Glomerular endothelial cell (primary cell): ENCODE measurements around the gene HAO2. TPM values are rescaled to one million over a fixed set of nuclear protein-coding genes. Genes with fewer than 3 reads are reported as not detected.
"Not testable (repeated sequence)": the region's sequence is repeated elsewhere in the genome, so short reads cannot be mapped to it uniquely, and the experiment has no call there.

Source experiments
- DNase-seq: peaks from one replicate; pipeline ENCODE4 v3.0.0-alpha.2; 2011; ENCODE audit warnings: low read depth, low spot score; ENCODE audit errors: extremely low read depth
- total RNA-seq: library from RNA; depleted of rRNA; stranded (reverse); fragments of >200 nt; gene quantifications from 2 replicates; pipeline ENCODE4 v1.2.3, GENCODE V29; 2015

HAO2 gene
- total RNA-seq, 1 donor from 2014 or later: not detected

GRCh38 chr1:119341372-119341947, 27.1 kb upstream of the HAO2 start:
- DNase-seq: no peak

- DNase-seq: no peak
These were observed 23.2 kb upstream of the HAO2 start for GRCh38 chr1:119345398-119345797.

GRCh38 chr1:119347858-119348257, 20.7 kb upstream of the HAO2 start:
- DNase-seq: no peak

DNA sequence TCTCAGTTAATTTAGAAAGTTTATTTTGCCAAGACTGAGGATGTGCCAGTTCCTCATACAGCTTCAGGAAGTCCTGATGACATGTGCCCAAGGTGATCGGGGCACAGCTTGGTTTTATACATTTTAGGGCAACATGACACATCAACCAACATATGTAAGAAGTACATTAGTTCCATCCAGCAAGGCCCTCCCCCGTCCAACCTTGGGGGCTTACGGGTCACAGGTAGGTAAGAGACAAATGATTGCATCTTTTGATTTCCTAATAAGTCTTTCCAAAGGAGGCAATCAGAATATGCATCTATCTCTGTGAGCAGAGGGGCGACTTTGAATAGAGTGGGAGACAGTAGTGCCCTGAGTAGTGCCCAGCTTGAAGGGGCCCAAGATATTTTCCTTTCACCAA, 19.6 kb upstream of the HAO2 start:
- DNase-seq: no peak

DNA sequence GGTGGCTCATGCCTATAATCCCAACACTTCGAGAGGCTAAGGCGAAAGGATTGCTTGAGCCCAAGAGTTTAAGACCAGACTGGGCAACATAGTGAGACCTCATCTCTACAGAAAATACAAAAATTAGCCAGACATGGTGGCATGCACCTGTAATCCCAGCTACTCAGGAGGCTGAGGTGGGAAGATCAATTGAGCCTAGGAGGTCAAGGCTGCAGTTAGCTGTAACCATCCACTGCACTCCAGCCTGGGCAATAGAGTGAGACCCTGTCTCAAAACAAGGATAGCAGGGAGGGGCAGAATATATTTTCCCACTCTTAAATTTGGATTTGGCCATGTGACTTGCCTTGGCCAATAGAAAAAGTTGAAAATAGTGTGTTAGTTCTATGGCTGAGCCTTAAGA, 17.7 kb upstream of the HAO2 start:
- DNase-seq: not testable (repeated sequence)

GRCh38 chr1:119351997-119352396, 16.6 kb upstream of the HAO2 start:
- no peak for DNase-seq

DNA sequence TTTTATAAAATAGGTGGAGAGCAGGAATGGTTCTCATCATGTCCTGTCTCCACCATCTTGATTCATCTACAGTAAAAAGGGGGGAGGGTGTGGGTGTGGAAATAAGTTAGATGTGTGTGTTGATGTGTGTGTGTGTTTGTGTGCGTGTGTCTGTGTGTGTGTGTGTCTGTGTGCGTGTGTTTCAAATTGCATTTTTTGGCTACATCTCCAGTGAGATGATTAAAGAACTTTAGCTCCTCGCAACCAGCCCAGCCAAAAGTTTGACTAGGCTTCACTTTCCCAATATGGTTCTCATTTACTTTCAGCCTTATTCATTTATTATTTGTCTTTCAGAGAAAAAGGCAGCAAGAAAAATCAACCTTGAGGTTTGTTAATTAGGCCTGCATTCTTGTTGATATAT, 14.7 kb upstream of the HAO2 start:
- DNase-seq: no peak

DNA sequence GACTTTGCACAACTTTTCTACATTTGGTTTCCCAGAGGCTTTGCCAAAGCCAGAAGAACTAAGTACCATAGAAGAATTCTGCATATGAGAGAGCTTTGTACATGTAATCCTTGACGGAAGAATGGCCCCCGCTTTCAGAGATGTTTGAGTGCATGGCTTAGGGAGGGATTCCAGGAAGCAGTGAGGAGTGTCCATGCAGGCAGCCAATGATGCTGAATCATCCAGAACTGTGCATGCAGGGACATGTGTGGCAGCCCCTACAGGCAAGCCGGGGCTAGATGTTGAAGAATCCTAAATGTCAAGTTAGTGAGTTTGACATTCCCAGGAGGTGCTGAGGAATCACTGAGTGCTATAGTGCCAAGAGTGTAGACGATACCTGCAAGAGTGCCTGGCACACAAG, 9.9 kb upstream of the HAO2 start:
- no peak for DNase-seq

- no peak for DNase-seq
These were observed 8.9 kb upstream of the HAO2 start for GRCh38 chr1:119359730-119360129.

DNA sequence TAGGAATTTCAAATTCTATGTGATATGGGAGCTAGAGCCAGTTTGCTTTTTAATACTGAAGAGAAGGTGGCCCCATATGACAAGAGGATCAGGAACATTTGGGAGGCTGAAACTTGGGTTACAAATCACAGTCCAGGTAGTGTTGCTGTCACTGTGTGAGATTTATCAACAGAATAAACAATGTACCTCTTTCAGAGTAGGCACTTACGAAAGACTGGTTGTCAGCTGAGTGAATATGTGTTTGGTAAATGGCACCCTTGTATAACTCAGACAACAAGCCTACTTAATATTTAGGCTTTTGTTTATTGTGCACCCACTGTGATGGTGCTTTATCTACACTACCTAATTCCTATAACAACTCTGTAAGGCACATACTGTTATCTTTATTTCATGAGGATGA, 7.4 kb upstream of the HAO2 start:
- DNase-seq: no peak

DNA sequence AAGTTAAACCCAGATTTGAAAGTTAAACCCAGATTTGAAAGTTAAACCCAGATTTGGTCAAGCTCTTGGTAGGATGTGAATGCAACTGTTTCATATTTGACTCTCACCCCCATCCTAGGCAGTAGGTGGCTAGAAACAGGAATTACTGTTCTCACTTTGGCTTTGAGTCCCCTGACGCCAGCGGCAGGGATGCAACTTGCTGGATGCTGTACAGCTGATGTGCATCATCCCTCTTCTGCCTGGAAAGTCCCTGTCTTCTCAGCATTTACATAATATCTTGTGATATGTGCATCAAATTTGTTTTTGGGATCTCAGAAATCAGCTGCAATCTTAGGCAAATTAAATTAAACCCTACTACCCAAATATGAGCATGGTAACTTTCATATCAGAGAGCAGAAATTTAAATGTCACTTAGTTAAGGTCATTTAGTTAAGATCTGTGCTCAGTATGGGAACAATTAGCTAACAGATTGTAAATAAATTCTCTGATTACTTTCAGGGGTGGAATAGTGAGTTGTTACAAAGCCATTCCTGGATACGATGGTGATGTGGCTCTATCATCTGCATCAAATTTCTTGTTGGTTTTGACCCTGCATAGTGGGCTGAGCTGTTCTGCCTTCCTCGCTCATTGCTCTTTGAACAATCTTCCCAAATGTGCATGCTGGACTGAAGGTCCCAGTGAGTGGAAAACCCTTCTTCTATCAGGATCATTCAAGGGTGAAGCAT, 6.8 kb upstream of the HAO2 start:
- no peak for DNase-seq

- no peak for DNase-seq
These were observed 5.4 kb upstream of the HAO2 start for GRCh38 chr1:119363162-119363561.

DNA sequence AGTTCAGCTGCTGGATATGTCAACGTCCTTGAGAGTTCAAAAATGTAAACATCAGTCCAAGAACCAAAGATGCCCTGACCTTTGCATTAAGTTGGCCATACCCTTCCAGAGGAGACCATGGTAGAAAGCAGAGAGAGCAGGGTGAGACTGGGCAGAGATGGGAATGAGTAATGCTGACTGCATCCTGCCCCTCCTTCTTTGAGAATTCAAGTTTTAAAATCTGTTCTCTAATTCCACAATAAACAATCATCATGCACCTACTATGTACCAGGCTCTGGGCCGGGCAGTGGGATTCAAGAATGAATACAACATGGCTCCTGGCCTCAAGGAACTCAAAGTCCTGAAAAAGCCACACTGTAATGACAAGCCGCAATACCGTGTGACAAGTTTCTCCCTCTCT, 3.9 kb upstream of the HAO2 start:
- DNase-seq: no peak

DNA sequence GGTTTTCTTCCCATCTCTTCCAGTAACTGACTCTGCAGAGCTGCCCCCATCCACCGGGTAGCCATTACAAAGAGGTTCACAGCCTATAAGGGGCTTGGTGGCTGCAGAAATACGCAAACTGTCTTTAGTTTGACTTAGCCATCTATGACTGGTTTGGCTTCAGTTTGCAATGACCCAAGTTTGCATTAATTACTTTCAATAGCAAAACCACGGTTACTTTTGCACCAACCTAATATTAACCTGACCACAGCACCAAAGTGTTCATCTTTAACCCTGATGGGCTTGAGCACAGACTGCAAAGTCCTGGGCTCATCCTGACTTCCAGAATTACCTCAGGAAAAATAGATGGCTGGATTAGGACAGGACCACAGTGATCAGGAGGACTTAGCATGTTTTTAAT, 2.2 kb upstream of the HAO2 start:
- no peak for DNase-seq

- DNase-seq: peak; percentile 20
These were observed 1.0 kb upstream of the HAO2 start for GRCh38 chr1:119367432-119368124.

DNA sequence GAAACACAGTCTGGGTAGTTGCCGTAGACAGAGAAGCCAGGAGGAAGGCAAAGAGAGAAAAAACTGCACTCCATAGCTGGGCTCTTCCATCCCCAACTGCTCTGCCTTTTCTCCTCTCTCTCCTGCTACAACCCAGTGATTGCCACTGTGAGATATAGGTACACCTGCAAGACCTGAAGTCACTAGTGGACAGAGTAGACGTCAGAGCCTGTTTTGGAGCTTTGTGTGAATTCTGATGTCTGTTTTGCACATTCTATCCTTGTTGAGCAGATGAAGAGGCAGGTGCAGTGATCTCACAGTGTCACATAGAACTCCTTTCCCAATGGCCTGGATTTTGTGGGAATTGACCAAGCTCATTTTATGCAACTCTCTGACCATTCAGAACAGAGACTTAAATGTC, 2.2 kb downstream of the HAO2 start:
- no peak for DNase-seq

- DNase-seq: no peak
These were observed 3.2 kb downstream of the HAO2 start for GRCh38 chr1:119371815-119372214.

GRCh38 chr1:119372503-119373086, 4.0 kb downstream of the HAO2 start:
- DNase-seq: no peak

- no peak for DNase-seq
These were observed 4.9 kb downstream of the HAO2 start for GRCh38 chr1:119373465-119373864.

DNA sequence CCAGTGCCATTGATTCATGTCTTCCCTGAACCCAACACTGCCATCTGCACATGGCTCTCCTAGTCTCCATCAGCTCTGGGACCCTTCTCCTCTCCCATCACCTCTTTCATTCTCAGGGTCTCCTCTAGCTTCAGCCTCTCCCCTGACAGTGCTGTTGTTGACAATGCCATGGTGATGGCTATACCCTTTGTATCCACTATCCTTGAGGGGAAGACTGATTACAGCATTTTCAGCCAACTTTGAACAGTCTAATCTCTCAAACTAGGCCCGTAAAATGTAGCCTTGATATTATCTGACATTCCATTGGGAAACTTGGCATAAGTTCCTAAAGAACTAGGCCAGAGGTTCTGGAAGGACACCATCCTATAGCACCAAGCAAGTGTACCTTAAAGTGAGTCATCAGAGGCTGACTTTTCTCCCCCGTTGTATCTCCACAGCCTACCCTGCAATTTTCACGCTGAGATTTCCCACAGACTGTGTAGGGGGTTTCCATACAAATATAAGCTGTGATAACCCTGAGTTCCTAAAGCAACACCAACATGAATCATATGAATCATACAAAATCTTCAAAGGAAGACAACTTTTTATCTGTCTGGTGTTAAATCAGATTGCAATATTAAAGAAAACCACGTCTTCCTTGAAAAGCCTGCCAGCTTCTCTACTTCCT, 5.8 kb downstream of the HAO2 start:
- no peak for DNase-seq

DNA sequence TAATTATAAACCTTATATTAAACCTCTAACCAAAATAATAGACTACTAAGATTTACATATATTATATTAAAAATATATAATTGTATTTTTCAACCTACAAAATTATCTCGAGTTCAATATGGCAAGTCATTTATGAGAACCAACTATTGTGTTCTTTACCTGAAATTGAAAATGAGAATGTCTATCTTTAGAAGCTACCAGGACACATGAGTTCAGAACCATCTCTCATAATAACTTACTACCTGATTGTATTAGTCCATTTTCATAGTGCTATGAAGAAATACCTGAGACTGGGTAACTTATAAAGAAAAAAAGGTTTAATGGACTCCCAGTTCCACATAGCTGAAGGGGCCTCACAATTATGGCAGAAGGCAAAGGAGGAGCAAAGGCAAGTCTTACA, 6.8 kb downstream of the HAO2 start:
- DNase-seq: no peak
